K562 (cell line): Measurements from ENCODE around the gene ARHGAP42. TPM values are rescaled to one million over a fixed set of nuclear protein-coding genes. Genes with fewer than 3 reads are reported as not detected.

Experiments
- ATAC-seq: fragments of 200-7000 bp; cut with Tn5 transposase; 3 replicates; pipeline ENCODE4 v1.9.1; 2020; ENCODE audit warnings: moderate library complexity
- BruUV-seq: library from RNA; stranded (reverse); fragments of 400-500 nt; replicated peaks from 2 replicates; lab custom pipeline; 2021; lab: Mats Ljungman, UMichigan
- CTCF ChIA-PET: fragments of 300-600 bp; formaldehyde crosslinking; extraction: SDS; loops from one replicate; lab custom pipeline; 2021; ENCODE audit warnings: low intra/inter-chr PET ratio; lab: Yijun Ruan, JAX
- POLR2A ChIA-PET: fragments of 300-600, 350-650 bp; sonication (Branson Sonifier 250); formaldehyde crosslinking; extraction: SDS; loops from one replicate; lab custom pipeline; 2021; ENCODE audit warnings: antibody characterized with exemption, inconsistent platforms; lab: Yijun Ruan, JAX
- DNase-seq, 4 experiments: peaks; one replicate each; pipeline versions ENCODE4 v3.0.0 to v3.0.0-alpha.2; 2011 to 2018; ENCODE audit warnings: low spot score in 3 of 4, mixed read lengths in 3 of 4; ENCODE audit errors: extremely low read depth in 1 of 4
- FAIRE-seq: peaks from 2 replicates; lab custom pipeline; 2011; peaks lifted over from hg19 to GRCh38; lab: Jason Lieb, UNC
- H2AFZ ChIP-seq: 2 replicates; pipeline ENCODE4 v1.6.0; 2011; ENCODE audit warnings: low read depth, low read length, control low read depth, inconsistent platforms
- H3K27ac ChIP-seq: fragments of 200-600 bp; 3 replicates; pipeline ENCODE4 v1.8.0; 2011; ENCODE audit warnings: low read depth, mild to moderate bottlenecking, control low read depth, inconsistent platforms, low read length, moderate library complexity, mixed read lengths; ENCODE audit errors: extremely low read depth
- H3K27me3 ChIP-seq, 2 experiments: fragments of 300-600 bp in 1 of 2; 2 replicates in 1 of 2; 3 replicates in 1 of 2; pipeline versions ENCODE4 v1.6.0 to v1.8.0; 2011; ENCODE audit warnings: inconsistent platforms in 2 of 2, low read length in 2 of 2, mild to moderate bottlenecking in 1 of 2, mixed read lengths in 1 of 2, moderate library complexity in 1 of 2; ENCODE audit not compliant: control insufficient read depth in 2 of 2, insufficient read depth in 2 of 2
- H3K36me3 ChIP-seq: fragments of 300-600 bp; 3 replicates; pipeline ENCODE4 v1.8.0; 2011; ENCODE audit warnings: mild to moderate bottlenecking, low read length, inconsistent platforms; ENCODE audit not compliant: control insufficient read depth, insufficient read depth
- H3K4me1 ChIP-seq, 2 experiments: fragments of 200-600 bp in 1 of 2; replicated peaks in 1 of 2; 2 replicates in 1 of 2; 3 replicates in 1 of 2; pipeline versions ENCODE4 v1.5.1 to v1.8.0; 2011; ENCODE audit warnings: inconsistent platforms in 2 of 2, low read length in 2 of 2, mild to moderate bottlenecking in 1 of 2, mixed read lengths in 1 of 2, moderate library complexity in 1 of 2; ENCODE audit not compliant: control insufficient read depth in 2 of 2, insufficient read depth in 2 of 2
- H3K4me2 ChIP-seq: 2 replicates; pipeline ENCODE4 v1.6.1; 2011; ENCODE audit warnings: low read length, control low read depth, inconsistent platforms, mixed read lengths; ENCODE audit not compliant: insufficient read depth
- H3K4me3 ChIP-seq: fragments of 200-600 bp; sonication (generic), shearing (Covaris generic); 2 replicates; pipeline ENCODE4 v1.5.1; 2016; ENCODE audit warnings: control low read depth, inconsistent platforms
- H3K79me2 ChIP-seq: fragments of 200-600 bp; 3 replicates; pipeline ENCODE4 v1.8.0; 2011; ENCODE audit warnings: low read length, inconsistent platforms; ENCODE audit not compliant: control insufficient read depth, insufficient read depth
- H3K9ac ChIP-seq, 2 experiments: 2 replicates each; pipeline versions ENCODE4 v1.6.0 to v1.6.1; 2011; ENCODE audit warnings: low read depth in 2 of 2, low read length in 2 of 2, control low read depth in 1 of 2, inconsistent platforms in 1 of 2, mild to moderate bottlenecking in 1 of 2, mixed read lengths in 1 of 2; ENCODE audit not compliant: insufficient read depth in 1 of 2
- H3K9me1 ChIP-seq: one replicate; pipeline ENCODE4 v1.6.0; 2011; ENCODE audit warnings: inconsistent platforms, mild to moderate bottlenecking, low read length, moderate library complexity; ENCODE audit not compliant: control insufficient read depth, insufficient read depth
- H3K9me3 ChIP-seq: replicated peaks from 2 replicates; pipeline ENCODE4 v1.5.1; 2011; ENCODE audit warnings: low read depth, low read length, inconsistent platforms; ENCODE audit not compliant: control insufficient read depth, insufficient read depth
- H4K20me1 ChIP-seq: replicated peaks from 2 replicates; pipeline ENCODE4 v1.6.1; 2011; ENCODE audit warnings: low read length, inconsistent platforms, mixed read lengths; ENCODE audit not compliant: control insufficient read depth, insufficient read depth
- BRF1 ChIP-seq: IDR thresholded peaks from 3 replicates; pipeline ENCODE4 v1.6.1; 2011; ENCODE audit warnings: borderline replicate concordance, mild to moderate bottlenecking; ENCODE audit not compliant: insufficient read length; ENCODE audit errors: extremely low read depth
- GATAD2A ChIP-seq: fragments of 450-650 bp; IDR thresholded peaks from 2 replicates; pipeline ENCODE4 v1.6.1; 2017
- POLR2AphosphoS2 ChIP-seq: IDR thresholded peaks from 2 replicates; pipeline ENCODE4 v1.6.1; 2012; ENCODE audit warnings: low read length, improper control_type of control experiment
- TAF1 ChIP-seq: IDR thresholded peaks from 2 replicates; pipeline ENCODE4 v1.6.1; 2011; ENCODE audit warnings: mild to moderate bottlenecking, low read length, moderate library complexity; ENCODE audit not compliant: insufficient read depth, control insufficient read depth, severe bottlenecking; ENCODE audit errors: extremely low read depth
- ZBED1 ChIP-seq: IDR thresholded peaks from 2 replicates; pipeline ENCODE4 v1.6.1; 2014
- WGBS: fragments of 100-300 bp; shearing (Covaris generic); methylation state at CpG from one replicate; pipeline ENCODE4 v1.1.6; 2016; ENCODE audit warnings: low coverage, mixed read lengths; ENCODE audit not compliant: insufficient coverage; ENCODE audit errors: missing lambda C conversion rate; 5-methylcytosine and 5-hydroxymethylcytosine counted together
- in situ Hi-C: fragments of 300-500 bp; cut with MboI; formaldehyde crosslinking; loops from 4 replicates; pipeline ENCODE4 v1.15.0; 2018; ENCODE audit warnings: inconsistent platforms, mixed read lengths
- intact Hi-C: fragments of 100-400 bp; cut with micrococcal nuclease; formaldehyde crosslinking; loops from 2 replicates; pipeline ENCODE4 v1.14.2; 2022
- polyA plus RNA-seq, 8 experiments: library from polyadenylated mRNA; depleted of rRNA in 4 of 8; stranded (reverse) in 5 of 8; unstranded in 3 of 8; fragments of >200 nt; fragmentation: Nextera tagmentation in 2 of 8; fragmentation: Illumina TruSeq in 1 of 8; extraction: Ambion mirVana in 2 of 8; extraction: Trizol in 1 of 8; gene quantifications; 2 replicates each; pipeline versions ENCODE4 v1.2.1 to v1.2.3, GENCODE V29; 2011 to 2014; ENCODE audit warnings: inconsistent platforms in 1 of 8, missing spikeins in 1 of 8
- total RNA-seq, 7 experiments: library from RNA; depleted of rRNA in 6 of 7; stranded (reverse); fragments of >200 nt in 6 of 7; fragmentation: Illumina TruSeq in 2 of 7; extraction: Trizol in 2 of 7; gene quantifications; 2 replicates each; pipeline versions ENCODE4 v1.2.1 to v1.2.3, GENCODE V29; 2011 to 2021; ENCODE audit warnings: low replicate concordance in 1 of 7
- TF ChIP-seq, protein P1 (sequence below): sonication (generic); formaldehyde crosslinking; IDR thresholded peaks from 2 replicates; pipeline ENCODE4 v1.8.0; 2023; ENCODE audit warnings: mild to moderate bottlenecking, missing genetic modification reagents
- TF ChIP-seq, protein P2 (sequence below): sonication (generic); formaldehyde crosslinking; IDR thresholded peaks from 2 replicates; pipeline ENCODE4 v1.9.0; 2022; ENCODE audit warnings: mild to moderate bottlenecking, missing genetic modification reagents
- TF ChIP-seq, protein P3 (sequence below): sonication (generic); formaldehyde crosslinking; IDR thresholded peaks from 2 replicates; pipeline ENCODE4 v1.8.1; 2023; ENCODE audit warnings: mild to moderate bottlenecking, missing genetic modification reagents, moderate library complexity

Gene ARHGAP42
- total and polyA plus RNA-seq, 9 of the 15 experiments (the other 6 are each of a cell fraction or from before 2014, with no cell fraction given) = 0.95 to 6.1 (median 2.4) TPM

- H3K79me2 ChIP-seq = no peaks in the 10 kb centered on the region
- BruUV-seq = no TSS peak
- TF ChIP-seq TAF1 (no peak), GATAD2A (no peak), ZBED1 (no peak), POLR2AphosphoS2 (no peak), BRF1 (no peak)
- TF ChIP-seq, protein P1, sequence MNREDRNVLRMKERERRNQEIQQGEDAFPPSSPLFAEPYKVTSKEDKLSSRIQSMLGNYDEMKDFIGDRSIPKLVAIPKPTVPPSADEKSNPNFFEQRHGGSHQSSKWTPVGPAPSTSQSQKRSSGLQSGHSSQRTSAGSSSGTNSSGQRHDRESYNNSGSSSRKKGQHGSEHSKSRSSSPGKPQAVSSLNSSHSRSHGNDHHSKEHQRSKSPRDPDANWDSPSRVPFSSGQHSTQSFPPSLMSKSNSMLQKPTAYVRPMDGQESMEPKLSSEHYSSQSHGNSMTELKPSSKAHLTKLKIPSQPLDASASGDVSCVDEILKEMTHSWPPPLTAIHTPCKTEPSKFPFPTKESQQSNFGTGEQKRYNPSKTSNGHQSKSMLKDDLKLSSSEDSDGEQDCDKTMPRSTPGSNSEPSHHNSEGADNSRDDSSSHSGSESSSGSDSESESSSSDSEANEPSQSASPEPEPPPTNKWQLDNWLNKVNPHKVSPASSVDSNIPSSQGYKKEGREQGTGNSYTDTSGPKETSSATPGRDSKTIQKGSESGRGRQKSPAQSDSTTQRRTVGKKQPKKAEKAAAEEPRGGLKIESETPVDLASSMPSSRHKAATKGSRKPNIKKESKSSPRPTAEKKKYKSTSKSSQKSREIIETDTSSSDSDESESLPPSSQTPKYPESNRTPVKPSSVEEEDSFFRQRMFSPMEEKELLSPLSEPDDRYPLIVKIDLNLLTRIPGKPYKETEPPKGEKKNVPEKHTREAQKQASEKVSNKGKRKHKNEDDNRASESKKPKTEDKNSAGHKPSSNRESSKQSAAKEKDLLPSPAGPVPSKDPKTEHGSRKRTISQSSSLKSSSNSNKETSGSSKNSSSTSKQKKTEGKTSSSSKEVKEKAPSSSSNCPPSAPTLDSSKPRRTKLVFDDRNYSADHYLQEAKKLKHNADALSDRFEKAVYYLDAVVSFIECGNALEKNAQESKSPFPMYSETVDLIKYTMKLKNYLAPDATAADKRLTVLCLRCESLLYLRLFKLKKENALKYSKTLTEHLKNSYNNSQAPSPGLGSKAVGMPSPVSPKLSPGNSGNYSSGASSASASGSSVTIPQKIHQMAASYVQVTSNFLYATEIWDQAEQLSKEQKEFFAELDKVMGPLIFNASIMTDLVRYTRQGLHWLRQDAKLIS (CRISPR knock-in tag) = no peak
- TF ChIP-seq, protein P2, sequence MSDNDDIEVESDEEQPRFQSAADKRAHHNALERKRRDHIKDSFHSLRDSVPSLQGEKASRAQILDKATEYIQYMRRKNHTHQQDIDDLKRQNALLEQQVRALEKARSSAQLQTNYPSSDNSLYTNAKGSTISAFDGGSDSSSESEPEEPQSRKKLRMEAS = no peak
- TF ChIP-seq, protein P3, sequence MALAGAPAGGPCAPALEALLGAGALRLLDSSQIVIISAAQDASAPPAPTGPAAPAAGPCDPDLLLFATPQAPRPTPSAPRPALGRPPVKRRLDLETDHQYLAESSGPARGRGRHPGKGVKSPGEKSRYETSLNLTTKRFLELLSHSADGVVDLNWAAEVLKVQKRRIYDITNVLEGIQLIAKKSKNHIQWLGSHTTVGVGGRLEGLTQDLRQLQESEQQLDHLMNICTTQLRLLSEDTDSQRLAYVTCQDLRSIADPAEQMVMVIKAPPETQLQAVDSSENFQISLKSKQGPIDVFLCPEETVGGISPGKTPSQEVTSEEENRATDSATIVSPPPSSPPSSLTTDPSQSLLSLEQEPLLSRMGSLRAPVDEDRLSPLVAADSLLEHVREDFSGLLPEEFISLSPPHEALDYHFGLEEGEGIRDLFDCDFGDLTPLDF (CRISPR knock-in tag) = no peak
- no peak overlapping the region for H3K4me3 ChIP-seq
- no peaks in the 10 kb centered on the region for H3K4me1 ChIP-seq
- no peaks in the 10 kb centered on the region for H3K27me3 ChIP-seq
- no peaks in the 10 kb centered on the region for H3K36me3 ChIP-seq
- H3K27ac ChIP-seq = no peak overlapping the region
- no peak for FAIRE-seq
- CTCF ChIA-PET = no interaction called here
- no peaks in the 10 kb centered on the region for H4K20me1 ChIP-seq
- no peaks in the 10 kb centered on the region for H3K9me3 ChIP-seq
- 12% methylated on average over 4 of the region's 5 CpGs for WGBS
- no peak for ATAC-seq
- H3K9me1 ChIP-seq = no peaks in the 10 kb centered on the region
- H3K4me2 ChIP-seq = no peak overlapping the region
- in situ Hi-C loops = no loop called here
- no peak overlapping the region for H2AFZ ChIP-seq
- intact Hi-C loops = no loop called here
- POLR2A ChIA-PET = no interaction called here
- no peak overlapping the region for H3K9ac ChIP-seq
- no peak for DNase-seq
These were observed 55.0 kb downstream of the ARHGAP42 start for GRCh38 chr11:100741866-100742625.
